IMR-90 (cell line): ENCODE data around the gene RGS7BP. TPM values are rescaled to one million over a fixed set of nuclear protein-coding genes. Genes with fewer than 3 reads are reported as not detected.
A peak's percentile ranks its signal among the peaks of the same experiment; 100 is the strongest.

Experiments
- ATAC-seq: fragments of 200-7000 bp; cut with Tn5 transposase; 2 replicates; pipeline ENCODE4 v1.9.1; 2020; ENCODE audit warnings: low read depth, mild to moderate bottlenecking, moderate library complexity
- BruUV-seq: library from RNA; stranded (reverse); fragments of 400-500 nt; replicated peaks from 2 replicates; lab custom pipeline; 2021; lab: Mats Ljungman, UMichigan
- CTCF ChIA-PET: fragments of 300-600 bp; formaldehyde crosslinking; extraction: SDS; loops from one replicate; lab custom pipeline; 2021; ENCODE audit warnings: antibody characterized with exemption; lab: Yijun Ruan, JAX
- POLR2A ChIA-PET: fragments of 300-600 bp; sonication (Branson Sonifier 250); formaldehyde crosslinking; loops from one replicate; lab custom pipeline; 2022; ENCODE audit warnings: antibody characterized with exemption; ENCODE audit not compliant: unreplicated experiment; lab: Charles Lee
- DNase-seq: peaks from one replicate; pipeline ENCODE4 v3.0.0; 2013
- H2AFZ ChIP-seq: replicated peaks from 2 replicates; pipeline ENCODE3; 2013; ENCODE audit warnings: low read length, mild to moderate bottlenecking; ENCODE audit not compliant: poor library complexity
- H2AK5ac ChIP-seq: 2 replicates; pipeline ENCODE4 v1.6.1; 2013; ENCODE audit warnings: low read depth, low read length, inconsistent platforms
- H2AK9ac ChIP-seq: replicated peaks from 2 replicates; pipeline ENCODE3; 2013; ENCODE audit warnings: mild to moderate bottlenecking, low read depth, low read length, moderate library complexity; ENCODE audit not compliant: poor library complexity
- H2BK120ac ChIP-seq: 2 replicates; pipeline ENCODE4 v1.6.1; 2013; ENCODE audit warnings: low read depth, low read length, inconsistent platforms
- H2BK15ac ChIP-seq: 3 replicates; pipeline ENCODE4 v1.6.1; 2013; ENCODE audit warnings: low read depth, low read length, inconsistent platforms
- H2BK20ac ChIP-seq: 2 replicates; pipeline ENCODE4 v1.6.1; 2013; ENCODE audit warnings: low read depth, mild to moderate bottlenecking, inconsistent platforms, low read length, moderate library complexity
- H2BK5ac ChIP-seq: 2 replicates; pipeline ENCODE4 v1.6.1; 2013; ENCODE audit warnings: mild to moderate bottlenecking, low read depth, low read length, inconsistent platforms; ENCODE audit not compliant: poor library complexity, severe bottlenecking
- H3K14ac ChIP-seq: replicated peaks from 2 replicates; pipeline ENCODE4 v1.6.1; 2013; ENCODE audit warnings: low read depth, low read length, inconsistent platforms
- H3K18ac ChIP-seq: 2 replicates; pipeline ENCODE4 v1.6.1; 2013; ENCODE audit warnings: low read depth, low read length, control low read depth
- H3K23ac ChIP-seq: 2 replicates; pipeline ENCODE4 v1.6.1; 2013; ENCODE audit warnings: low read depth, low read length, inconsistent platforms
- H3K27ac ChIP-seq: 2 replicates; pipeline ENCODE4 v1.5.1; 2013; ENCODE audit warnings: mild to moderate bottlenecking, control low read depth, low read length; ENCODE audit not compliant: insufficient read depth
- H3K27me3 ChIP-seq: 2 replicates; pipeline ENCODE4 v1.6.1; 2013; ENCODE audit warnings: low read length; ENCODE audit not compliant: control insufficient read depth, insufficient read depth
- H3K36me3 ChIP-seq: 2 replicates; pipeline ENCODE4 v1.6.1; 2013; ENCODE audit warnings: low read length, mixed read lengths; ENCODE audit not compliant: control insufficient read depth, insufficient read depth
- H3K4ac ChIP-seq: 2 replicates; pipeline ENCODE4 v1.6.1; 2013; ENCODE audit warnings: low read depth, low read length, inconsistent platforms
- H3K4me1 ChIP-seq: 2 replicates; pipeline ENCODE4 v1.6.1; 2013; ENCODE audit warnings: low read length, mixed read lengths; ENCODE audit not compliant: control insufficient read depth, insufficient read depth
- H3K4me2 ChIP-seq: 2 replicates; pipeline ENCODE4 v1.6.1; 2013; ENCODE audit warnings: low read depth, mild to moderate bottlenecking, control low read depth, low read length, moderate library complexity
- H3K4me3 ChIP-seq: 2 replicates; pipeline ENCODE4 v1.5.1; 2013; ENCODE audit warnings: low read depth, mild to moderate bottlenecking, control low read depth, low read length, moderate library complexity; ENCODE audit not compliant: insufficient read depth
- H3K56ac ChIP-seq: 2 replicates; pipeline ENCODE4 v1.6.1; 2013; ENCODE audit warnings: low read length, inconsistent platforms; ENCODE audit not compliant: insufficient read depth; ENCODE audit errors: extremely low read depth
- H3K79me1 ChIP-seq, 2 experiments: 2 replicates each; pipeline ENCODE4 v1.6.1; 2013; ENCODE audit warnings: low read length in 2 of 2, inconsistent platforms in 1 of 2, low read depth in 1 of 2
- H3K9ac ChIP-seq: 2 replicates; pipeline ENCODE4 v1.6.1; 2013; ENCODE audit warnings: low read depth, low read length, control low read depth
- H3K9me1 ChIP-seq: 2 replicates; pipeline ENCODE4 v1.6.1; 2013; ENCODE audit warnings: low read length, inconsistent platforms; ENCODE audit not compliant: insufficient read depth
- H3K9me3 ChIP-seq: 2 replicates; pipeline ENCODE4 v1.6.1; 2013; ENCODE audit warnings: low read length; ENCODE audit not compliant: control insufficient read depth, insufficient read depth
- H4K20me1 ChIP-seq: 2 replicates; pipeline ENCODE4 v1.6.1; 2013; ENCODE audit warnings: low read length, inconsistent platforms; ENCODE audit not compliant: insufficient read depth
- H4K5ac ChIP-seq: 2 replicates; pipeline ENCODE4 v1.6.1; 2013; ENCODE audit warnings: mild to moderate bottlenecking, low read depth, low read length, control low read depth
- H4K8ac ChIP-seq, 2 experiments: 2 replicates each; pipeline ENCODE4 v1.6.1; 2013; ENCODE audit warnings: low read depth in 2 of 2, low read length in 2 of 2, control low read depth in 1 of 2, inconsistent platforms in 1 of 2
- H4K91ac ChIP-seq: 2 replicates; pipeline ENCODE4 v1.6.1; 2013; ENCODE audit warnings: low read depth, low read length, inconsistent platforms; ENCODE audit not compliant: insufficient read depth
- BHLHE40 ChIP-seq: fragments of 150-350 bp; IDR thresholded peaks from 2 replicates; pipeline ENCODE4 v1.6.1; 2016; ENCODE audit warnings: mild to moderate bottlenecking, low read depth, low read length
- CEBPB ChIP-seq: IDR thresholded peaks from 2 replicates; pipeline ENCODE4 v1.6.1; 2012; ENCODE audit warnings: low read depth, low read length, improper control_type of control experiment
- CHD1 ChIP-seq: IDR thresholded peaks from 2 replicates; pipeline ENCODE4 v1.6.1; 2012; ENCODE audit warnings: low read depth, low read length, improper control_type of control experiment
- FOS ChIP-seq: fragments of 150-350 bp; IDR thresholded peaks from 2 replicates; pipeline ENCODE4 v1.6.1; 2016; ENCODE audit warnings: low read depth, low read length
- MAFK ChIP-seq: IDR thresholded peaks from 2 replicates; pipeline ENCODE4 v1.6.1; 2012; ENCODE audit warnings: low read depth, low read length, improper control_type of control experiment
- NFE2L2 ChIP-seq: fragments of 150-350 bp; IDR thresholded peaks from 2 replicates; pipeline ENCODE4 v1.6.1; 2016; ENCODE audit warnings: low read depth, mild to moderate bottlenecking, low read length
- POLR2A ChIP-seq: IDR thresholded peaks from 2 replicates; pipeline ENCODE4 v1.6.1; 2012; ENCODE audit warnings: mild to moderate bottlenecking, low read depth, low read length
- RAD21 ChIP-seq: IDR thresholded peaks from 2 replicates; pipeline ENCODE4 v1.6.1; 2012; ENCODE audit warnings: low read length, improper control_type of control experiment
- RCOR1 ChIP-seq: IDR thresholded peaks from 2 replicates; pipeline ENCODE4 v1.6.1; 2012; ENCODE audit warnings: mild to moderate bottlenecking, low read length, improper control_type of control experiment; ENCODE audit not compliant: insufficient replicate concordance
- RFX5 ChIP-seq: IDR thresholded peaks from 2 replicates; pipeline ENCODE4 v1.8.0; 2012; ENCODE audit warnings: low read depth, mild to moderate bottlenecking, low read length, moderate library complexity
- SMC3 ChIP-seq: fragments of 150-350 bp; IDR thresholded peaks from 2 replicates; pipeline ENCODE4 v1.6.1; 2016; ENCODE audit warnings: low read depth, mild to moderate bottlenecking, antibody characterized with exemption, low read length, moderate library complexity
- WGBS, 2 experiments: methylation state at CpG; one replicate each; pipeline versions ENCODE4 v1.1.5 to v1.1.7; 2013; ENCODE audit warnings: missing lambda C conversion rate in 2 of 2; ENCODE audit not compliant: insufficient read length in 1 of 2; ENCODE audit errors: extremely low coverage in 2 of 2; 5-methylcytosine and 5-hydroxymethylcytosine counted together
- dilution Hi-C: fragments of 300-500 bp; cut with HindIII; formaldehyde crosslinking; loops from one replicate; pipeline ENCODE4 v1.14.3; 2018; ENCODE audit warnings: low sequenced_read_pairs; ENCODE audit not compliant: unreplicated experiment
- in situ Hi-C: fragments of 300-500 bp; cut with MboI; formaldehyde crosslinking; loops from 3 replicates; pipeline ENCODE4 v1.14.3; 2019; ENCODE audit warnings: low sequenced_read_pairs, inconsistent platforms, mixed read lengths
- intact Hi-C: fragments of 100-400 bp; cut with micrococcal nuclease; formaldehyde crosslinking; loops from 2 replicates; pipeline ENCODE4 v1.10.0; 2022
- polyA plus RNA-seq, 3 experiments: library from polyadenylated mRNA; depleted of rRNA; stranded (reverse); fragments of >200 nt; gene quantifications; 2 replicates each; pipeline ENCODE4 v1.2.3, GENCODE V29; 2012; ENCODE audit warnings: low replicate concordance in 1 of 3
- total RNA-seq: library from RNA; depleted of rRNA; stranded (reverse); fragments of >200 nt; gene quantifications from 2 replicates; pipeline ENCODE4 v1.2.3, GENCODE V29; 2012
- TF ChIP-seq, protein P1 (sequence below): conservative IDR thresholded peaks from 2 replicates; pipeline ENCODE4 v1.5.1; 2012; ENCODE audit warnings: mild to moderate bottlenecking, low read depth, low read length, improper control_type of control experiment

The RGS7BP gene
- total and polyA plus RNA-seq, 2 of the 4 experiments (the other 2 are of a cell fraction), result not detected

DNA sequence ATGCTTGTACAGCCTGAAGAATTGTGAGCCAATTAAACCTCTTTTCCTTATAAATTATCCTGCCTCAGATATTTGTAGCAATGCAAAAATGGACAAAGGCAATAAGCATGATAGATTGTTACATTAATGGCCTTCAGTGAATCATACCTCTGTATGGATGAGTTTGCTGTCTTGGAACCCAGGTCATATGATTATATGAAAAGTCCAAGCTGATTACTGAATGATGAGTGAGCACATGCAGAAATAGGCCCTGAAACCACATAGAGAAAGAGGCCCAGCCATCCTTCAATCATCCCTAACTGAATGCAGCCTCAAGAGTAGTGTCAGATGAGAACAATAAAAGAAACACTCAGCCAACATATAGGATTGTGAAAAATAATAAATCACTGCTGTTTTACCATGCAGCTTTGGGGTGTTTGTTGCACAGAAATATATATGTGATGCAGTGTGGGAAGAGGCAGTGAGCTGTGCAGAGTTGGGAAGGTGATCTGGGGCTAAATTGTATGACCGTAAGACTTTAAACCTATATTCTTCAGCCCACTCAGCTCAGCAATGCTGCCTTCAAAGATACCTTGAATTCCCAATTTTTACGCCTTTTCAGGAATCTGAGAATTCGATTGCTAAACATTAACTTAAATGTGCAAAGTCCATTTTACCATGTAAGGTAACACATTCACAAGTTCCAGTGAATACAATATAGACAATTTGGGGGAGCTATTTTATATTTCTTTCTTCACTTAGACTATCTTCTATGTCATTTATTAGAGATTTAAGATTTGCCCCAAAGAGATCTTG lies 148.1 kb downstream of the RGS7BP start:
- in situ Hi-C loops, result no loop called here
- H3K27ac ChIP-seq, result no peak overlapping the region
- H2BK5ac ChIP-seq, result no peak overlapping the region
- no peak overlapping the region for H4K91ac ChIP-seq
- intact Hi-C loops, result no loop called here
- no peak for TF ChIP-seq NFE2L2
- no peak for TF ChIP-seq FOS
- TF ChIP-seq RCOR1, result no peak
- TF ChIP-seq RFX5, result no peak
- TF ChIP-seq SMC3, result no peak
- no peak for TF ChIP-seq RAD21
- TF ChIP-seq MAFK, result no peak
- TF ChIP-seq CEBPB, result no peak
- no peak for TF ChIP-seq POLR2A
- TF ChIP-seq, protein P1, sequence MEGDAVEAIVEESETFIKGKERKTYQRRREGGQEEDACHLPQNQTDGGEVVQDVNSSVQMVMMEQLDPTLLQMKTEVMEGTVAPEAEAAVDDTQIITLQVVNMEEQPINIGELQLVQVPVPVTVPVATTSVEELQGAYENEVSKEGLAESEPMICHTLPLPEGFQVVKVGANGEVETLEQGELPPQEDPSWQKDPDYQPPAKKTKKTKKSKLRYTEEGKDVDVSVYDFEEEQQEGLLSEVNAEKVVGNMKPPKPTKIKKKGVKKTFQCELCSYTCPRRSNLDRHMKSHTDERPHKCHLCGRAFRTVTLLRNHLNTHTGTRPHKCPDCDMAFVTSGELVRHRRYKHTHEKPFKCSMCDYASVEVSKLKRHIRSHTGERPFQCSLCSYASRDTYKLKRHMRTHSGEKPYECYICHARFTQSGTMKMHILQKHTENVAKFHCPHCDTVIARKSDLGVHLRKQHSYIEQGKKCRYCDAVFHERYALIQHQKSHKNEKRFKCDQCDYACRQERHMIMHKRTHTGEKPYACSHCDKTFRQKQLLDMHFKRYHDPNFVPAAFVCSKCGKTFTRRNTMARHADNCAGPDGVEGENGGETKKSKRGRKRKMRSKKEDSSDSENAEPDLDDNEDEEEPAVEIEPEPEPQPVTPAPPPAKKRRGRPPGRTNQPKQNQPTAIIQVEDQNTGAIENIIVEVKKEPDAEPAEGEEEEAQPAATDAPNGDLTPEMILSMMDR, result no peak
- no peak for TF ChIP-seq CHD1
- TF ChIP-seq BHLHE40, result no peak
- no peak overlapping the region for H3K18ac ChIP-seq
- dilution Hi-C loops, result no loop called here
- peak; percentile 30 for DNase-seq
- H3K4me1 ChIP-seq, result 0 out of 2 replicates have a peak, but pooled peaks cover 1% of the 10 kb centered on the region
- no peak overlapping the region for H3K9ac ChIP-seq
- H3K23ac ChIP-seq, result no peak overlapping the region
- H4K5ac ChIP-seq, result no peak overlapping the region
- H3K27me3 ChIP-seq, result no peaks in the 10 kb centered on the region; the same call in 1 of the 2 replicates
- no peaks in the 10 kb centered on the region for H3K9me3 ChIP-seq
- no peak for ATAC-seq
- WGBS, 2 experiments, result no CpG with 5 or more reads among the region's 3 CpGs
- H3K4me3 ChIP-seq, result no peak overlapping the region
- no peak overlapping the region for H3K4me2 ChIP-seq
- no peak overlapping the region for H4K8ac ChIP-seq
- H3K9me1 ChIP-seq, result no peaks in the 10 kb centered on the region; the same call in 1 of the 2 replicates
- CTCF ChIA-PET, result interaction anchor here (0.7 kb wide), 1 partner anchor 12 kb away, joined by 5 read pairs; no protein-coding TSS in a partner anchor
- H3K36me3 ChIP-seq, result no peaks in the 10 kb centered on the region
- H2AK5ac ChIP-seq, result no peak overlapping the region
- no peak overlapping the region for H3K14ac ChIP-seq
- H2AFZ ChIP-seq, result no peak overlapping the region
- no peak overlapping the region for H3K4ac ChIP-seq
- POLR2A ChIA-PET, result no interaction called here
- H2AK9ac ChIP-seq, result no peak overlapping the region
- no peak overlapping the region for H2BK15ac ChIP-seq
- H4K20me1 ChIP-seq, result no peaks in the 10 kb centered on the region
- no peaks in the 10 kb centered on the region for H3K79me1 ChIP-seq
- H2BK20ac ChIP-seq, result no peak overlapping the region
- no peak overlapping the region for H3K56ac ChIP-seq
- no TSS peak for BruUV-seq
- no peak overlapping the region for H2BK120ac ChIP-seq
